PC-3 (cell line): ENCODE data around the gene FYN. TPM values are rescaled to one million over a fixed set of nuclear protein-coding genes. Genes with fewer than 3 reads are reported as not detected.

Experiments
- ATAC-seq: fragments of 200-7000 bp; cut with Tn5 transposase; 2 replicates; pipeline ENCODE4 v1.9.1; 2020; ENCODE audit warnings: mild to moderate bottlenecking, moderate library complexity
- BruUV-seq: library from RNA; stranded (reverse); fragments of 400-500 nt; replicated peaks from 2 replicates; lab custom pipeline; 2021; lab: Mats Ljungman, UMichigan
- CTCF ChIA-PET: fragments of 300-600 bp; sonication (Branson Sonifier 250); formaldehyde crosslinking; loops from one replicate; lab custom pipeline; 2022; ENCODE audit warnings: antibody characterized with exemption; lab: Charles Lee
- POLR2A ChIA-PET: fragments of 300-600 bp; sonication (Branson Sonifier 250); formaldehyde crosslinking; loops from one replicate; lab custom pipeline; 2022; ENCODE audit warnings: antibody characterized with exemption; ENCODE audit not compliant: unreplicated experiment; lab: Charles Lee
- DNase-seq: peaks from one replicate; pipeline ENCODE4 v3.0.0-alpha.2; 2015
- H2AFZ ChIP-seq: fragments of 300-600 bp; sonication (generic); 2 replicates; pipeline ENCODE4 v1.6.0; 2016; ENCODE audit warnings: antibody characterized with exemption, low read length
- H3F3A ChIP-seq: fragments of 300-600 bp; sonication (generic); one replicate; pipeline ENCODE4 v1.6.0; 2017; ENCODE audit warnings: antibody characterized with exemption, low read length, control low read depth, mild to moderate bottlenecking; ENCODE audit not compliant: unreplicated experiment
- H3K27ac ChIP-seq: fragments of 300-600 bp; sonication (generic); 2 replicates; pipeline ENCODE4 v1.5.1; 2016; ENCODE audit warnings: mild to moderate bottlenecking, low read length
- H3K27me3 ChIP-seq: fragments of 300-600 bp; sonication (generic); 2 replicates; pipeline ENCODE4 v1.6.1; 2016; ENCODE audit warnings: low read length, mixed read lengths
- H3K36me3 ChIP-seq: fragments of 300-600 bp; sonication (generic); 2 replicates; pipeline ENCODE4 v1.6.1; 2016; ENCODE audit warnings: low read depth, mixed run types, low read length, mixed read lengths
- H3K4me1 ChIP-seq: fragments of 300-600 bp; sonication (generic); 2 replicates; pipeline ENCODE4 v1.5.1; 2016; ENCODE audit warnings: low read length; ENCODE audit not compliant: insufficient read depth
- H3K4me2 ChIP-seq: fragments of 300-600 bp; sonication (generic); 2 replicates; pipeline ENCODE4 v1.6.0; 2016; ENCODE audit warnings: low read length
- H3K4me3 ChIP-seq: fragments of 300-600 bp; sonication (generic); 2 replicates; pipeline ENCODE4 v1.5.1; 2016; ENCODE audit warnings: mild to moderate bottlenecking, low read length, mixed read lengths
- H3K79me2 ChIP-seq: fragments of 300-600 bp; sonication (generic); 2 replicates; pipeline ENCODE4 v1.6.1; 2017; ENCODE audit warnings: low read length, mixed read lengths
- H3K9ac ChIP-seq: fragments of 300-600 bp; sonication (generic); 2 replicates; pipeline ENCODE4 v1.6.0; 2016; ENCODE audit warnings: mild to moderate bottlenecking, low read length
- H3K9me2 ChIP-seq: fragments of 300-600 bp; sonication (generic); replicated peaks from 2 replicates; pipeline ENCODE4 v1.6.1; 2016; ENCODE audit warnings: mixed run types, low read length, mixed read lengths
- H3K9me3 ChIP-seq: fragments of 300-600 bp; sonication (generic); 2 replicates; pipeline ENCODE4 v1.6.1; 2016; ENCODE audit warnings: low read length, mixed read lengths
- H4K20me1 ChIP-seq: fragments of 300-600 bp; sonication (generic); 2 replicates; pipeline ENCODE4 v1.6.1; 2016; ENCODE audit warnings: low read length, mixed read lengths
- CTCF ChIP-seq: fragments of 300-600 bp; sonication (generic); conservative IDR thresholded peaks from 2 replicates; pipeline ENCODE4 v1.5.1; 2017; ENCODE audit warnings: antibody characterized with exemption, low read depth, mild to moderate bottlenecking, low read length
- EZH2 ChIP-seq: fragments of 300-600 bp; sonication (generic); IDR thresholded peaks from one replicate; pipeline ENCODE4 v1.6.1; 2017; ENCODE audit warnings: antibody characterized with exemption, mild to moderate bottlenecking, low read length; ENCODE audit not compliant: unreplicated experiment
- EZH2phosphoT487 ChIP-seq: fragments of 300-600 bp; sonication (generic); IDR thresholded peaks from 2 replicates; pipeline ENCODE4 v1.6.1; 2018; ENCODE audit warnings: mild to moderate bottlenecking, antibody characterized with exemption, low read length, borderline replicate concordance
- intact Hi-C: fragments of 100-400 bp; cut with micrococcal nuclease; formaldehyde crosslinking; loops from 2 replicates; pipeline ENCODE4 v1.9.0; 2023
- total RNA-seq: library from RNA; depleted of rRNA; stranded (reverse); fragments of >200 nt; gene quantifications from 2 replicates; pipeline ENCODE4 v1.2.3, GENCODE V29; 2014

The FYN gene
- total RNA-seq, 1 experiment from 2014 or later, result 27.6 TPM

GRCh38 chr6:111667931-111668330, 205.3 kb downstream of the FYN start:
- TF ChIP-seq EZH2 (no peak), CTCF (no peak), EZH2phosphoT487 (no peak)
- ChIA-PET CTCF (no interaction called here), POLR2A (no interaction called here)
- Histone ChIP-seq H2AFZ (no peak overlapping the region), H3K27ac (no peak overlapping the region), H3K79me2 (no peaks in the 10 kb centered on the region), H3K9ac (no peak overlapping the region), H3F3A (no peaks in the 10 kb centered on the region), H3K9me2 (no peaks in the 10 kb centered on the region), H3K4me1 (no peaks in the 10 kb centered on the region), H3K4me2 (no peak overlapping the region), H3K4me3 (no peak overlapping the region), H3K9me3 (no peaks in the 10 kb centered on the region), H3K27me3 (no peaks in the 10 kb centered on the region), H3K36me3 (no peaks in the 10 kb centered on the region), H4K20me1 (no peaks in the 10 kb centered on the region)
- ATAC-seq (no peak), DNase-seq (no peak)
- BruUV-seq, result no TSS peak
- intact Hi-C loops, result no loop called here

- TF ChIP-seq EZH2phosphoT487, result no peak
- TF ChIP-seq EZH2, result no peak
- TF ChIP-seq CTCF, result no peak
- ChIA-PET POLR2A (no interaction called here), CTCF (no interaction called here)
- H3K4me3 ChIP-seq, result no peak overlapping the region
- H3K9ac ChIP-seq, result no peak overlapping the region
- intact Hi-C loops, result no loop called here
- no peaks in the 10 kb centered on the region for H3K36me3 ChIP-seq
- H3K9me2 ChIP-seq, result no peaks in the 10 kb centered on the region
- no peaks in the 10 kb centered on the region for H3K79me2 ChIP-seq
- no peaks in the 10 kb centered on the region for H3K27me3 ChIP-seq
- no peaks in the 10 kb centered on the region for H4K20me1 ChIP-seq
- H3F3A ChIP-seq, result no peaks in the 10 kb centered on the region
- no TSS peak for BruUV-seq
- DNase-seq, result no peak
- ATAC-seq, result no peak
- H3K9me3 ChIP-seq, result no peaks in the 10 kb centered on the region
- no peak overlapping the region for H3K27ac ChIP-seq
- no peak overlapping the region for H3K4me2 ChIP-seq
- peaks cover 6% of the 10 kb centered on the region; the same call in 1 of the 2 replicates for H3K4me1 ChIP-seq
- H2AFZ ChIP-seq, result no peak overlapping the region
These were observed 206.4 kb downstream of the FYN start for GRCh38 chr6:111666847-111667246.

- no peak for ATAC-seq
- Histone ChIP-seq H3K27me3 (no peaks in the 10 kb centered on the region), H3K79me2 (no peaks in the 10 kb centered on the region), H3F3A (no peaks in the 10 kb centered on the region), H3K9me2 (no peaks in the 10 kb centered on the region), H4K20me1 (no peaks in the 10 kb centered on the region), H3K27ac (no peak overlapping the region), H3K9ac (no peak overlapping the region), H3K4me1 (peaks cover 9% of the 10 kb centered on the region; the same call in 1 of the 2 replicates), H3K4me2 (no peak overlapping the region), H2AFZ (no peak overlapping the region), H3K36me3 (no peaks in the 10 kb centered on the region), H3K9me3 (no peaks in the 10 kb centered on the region), H3K4me3 (no peak overlapping the region)
- ChIA-PET CTCF (no interaction called here), POLR2A (no interaction called here)
- BruUV-seq, result no TSS peak
- TF ChIP-seq CTCF (no peak), EZH2 (no peak), EZH2phosphoT487 (no peak)
- DNase-seq, result no peak
- intact Hi-C loops, result no loop called here
These were observed 208.7 kb downstream of the FYN start for GRCh38 chr6:111664565-111665030.
